ENCODE measurements around the gene UGGT2. TPM values are rescaled to one million over a fixed set of nuclear protein-coding genes. Genes with fewer than 3 reads are reported as not detected.
A peak's percentile ranks its signal among the peaks of the same experiment; 100 is the strongest.

The UGGT2 gene
- total and polyA plus RNA-seq, 9 of the 15 experiments (the other 6 are each of a cell fraction or from before 2014, with no cell fraction given), result 3.5 to 24.5 (median 18.3) TPM

GRCh38 chr13:95756072-95756471, 297.1 kb downstream of the UGGT2 start (continued):
- no peak for TF ChIP-seq U2AF1 (optimal IDR thresholded peaks at IDR 0.05; ENCODE audit: low read depth, low read length)
- TF ChIP-seq DIDO1 (tag; IDR thresholded peaks at IDR 0.05; ENCODE audit: low read depth), result no peak
- TF ChIP-seq TBP (optimal IDR thresholded peaks at IDR 0.05; ENCODE audit: low read depth, low read length), result no peak
- peak; percentile 78 for TF ChIP-seq PRDM10 (IDR thresholded peaks at IDR 0.05; ENCODE audit: partially characterized antibody)
- TF ChIP-seq MED1 (CRISPR knock-in tag; IDR thresholded peaks at IDR 0.05; ENCODE audit: borderline replicate concordance), result no peak
- no peak for TF ChIP-seq ZNF140 (CRISPR knock-in tag; IDR thresholded peaks at IDR 0.05)
- TF ChIP-seq MEF2A (IDR thresholded peaks at IDR 0.05; ENCODE audit: control insufficient read depth, low read depth, low read length), result no peak
- TF ChIP-seq ZNF146 (CRISPR knock-in tag; IDR thresholded peaks at IDR 0.05; ENCODE audit: unreplicated experiment), result no peak
- TF ChIP-seq NELFE (IDR thresholded peaks at IDR 0.05; ENCODE audit: insufficient read depth, insufficient read length), result no peak
- TF ChIP-seq NR2C2 (CRISPR knock-in tag; IDR thresholded peaks at IDR 0.05), result no peak
- TF ChIP-seq NR2C2 (tag; IDR thresholded peaks at IDR 0.05), result peak; percentile 37
- no peak for TF ChIP-seq MBD2 (IDR thresholded peaks at IDR 0.05; ENCODE audit: borderline replicate concordance, low read depth)
- no peak for TF ChIP-seq TGIF2 (CRISPR knock-in tag; IDR thresholded peaks at IDR 0.05)
- no peak for TF ChIP-seq CCNT2 (IDR thresholded peaks at IDR 0.05; ENCODE audit: borderline replicate concordance, extremely low read depth, insufficient read length, low read depth, low read length)
- TF ChIP-seq TAF7 (tag; IDR thresholded peaks at IDR 0.05), result 0 out of 2 replicates have a peak, but pooled peaks have one; percentile 11
- TF ChIP-seq TEAD1 (CRISPR knock-in tag; IDR thresholded peaks at IDR 0.05), result no peak
- no peak for TF ChIP-seq ZNF668 (CRISPR knock-in tag; IDR thresholded peaks at IDR 0.05)
- no peak for TF ChIP-seq HES1 (IDR thresholded peaks at IDR 0.05; ENCODE audit: low read depth)
- TF ChIP-seq CTCF (IDR thresholded peaks at IDR 0.05 in 2 of 3, conservative IDR thresholded peaks at IDR 0.05 in 1 of 3; ENCODE audit: insufficient read depth in 2 of 3, low read depth in 1 of 3, low read length in 3 of 3), result no peak
- TF ChIP-seq CBX8 (IDR thresholded peaks at IDR 0.05; ENCODE audit: borderline replicate concordance, extremely low read depth, low read depth, low read length, poor library complexity, severe bottlenecking), result no peak
